Activated naive CD4-positive, alpha-beta T cell treated with Interleukin-2 at 50 U/mL for 16 hours (primary cell): ENCODE measurements around the gene TSHZ2.
"Not testable (repeated sequence)": the region's sequence is repeated elsewhere in the genome, so short reads cannot be mapped to it uniquely, and the experiment has no call there.

Experiments used
- DNase-seq: peaks from one replicate; pipeline ENCODE4 v3.0.0-alpha.2; 2020

The TSHZ2 gene

GRCh38 chr20:53492212-53492611, 520.1 kb downstream of the TSHZ2 start:
- no peak for DNase-seq

GRCh38 chr20:53493311-53493857, 521.2 kb downstream of the TSHZ2 start:
- no peak for DNase-seq

GRCh38 chr20:53494753-53495152, 522.6 kb downstream of the TSHZ2 start:
- no peak for DNase-seq

- no peak for DNase-seq
Measured at GRCh38 chr20:53495398-53496092, 523.4 kb downstream of the TSHZ2 start.

- DNase-seq, result no peak
Measured at GRCh38 chr20:53497246-53497645, 525.1 kb downstream of the TSHZ2 start.

GRCh38 chr20:53498341-53498740, 526.2 kb downstream of the TSHZ2 start:
- no peak for DNase-seq

GRCh38 chr20:53500651-53501050, 528.5 kb downstream of the TSHZ2 start:
- no peak for DNase-seq

- no peak for DNase-seq
Measured at GRCh38 chr20:53502820-53503219, 530.7 kb downstream of the TSHZ2 start.

GRCh38 chr20:53503517-53503919, 531.4 kb downstream of the TSHZ2 start:
- DNase-seq, result no peak

GRCh38 chr20:53504106-53504505, 531.9 kb downstream of the TSHZ2 start:
- DNase-seq, result not testable (repeated sequence)

- DNase-seq, result no peak
Measured at GRCh38 chr20:53510262-53510661, 538.1 kb downstream of the TSHZ2 start.

- DNase-seq, result no peak
Measured at GRCh38 chr20:53510704-53511103, 538.5 kb downstream of the TSHZ2 start.

GRCh38 chr20:53512076-53512475, 539.9 kb downstream of the TSHZ2 start:
- no peak for DNase-seq

GRCh38 chr20:53513168-53513488, 541.0 kb downstream of the TSHZ2 start:
- DNase-seq, result no peak

GRCh38 chr20:53513489-53514298, 541.5 kb downstream of the TSHZ2 start:
- DNase-seq, result no peak

- no peak for DNase-seq
Measured at GRCh38 chr20:53515749-53516148, 543.6 kb downstream of the TSHZ2 start.

GRCh38 chr20:53517146-53517545, 545.0 kb downstream of the TSHZ2 start:
- no peak for DNase-seq

GRCh38 chr20:53521421-53521820, 549.3 kb downstream of the TSHZ2 start:
- not testable (repeated sequence) for DNase-seq

GRCh38 chr20:53522026-53522425, 549.9 kb downstream of the TSHZ2 start:
- no peak for DNase-seq

- no peak for DNase-seq
Measured at GRCh38 chr20:53522696-53523095, 550.5 kb downstream of the TSHZ2 start.

- DNase-seq, result not testable (repeated sequence)
Measured at GRCh38 chr20:53523615-53524014, 551.5 kb downstream of the TSHZ2 start.

- no peak for DNase-seq
Measured at GRCh38 chr20:53524589-53525312, 552.6 kb downstream of the TSHZ2 start.

- DNase-seq, result no peak
Measured at GRCh38 chr20:53527196-53527595, 555.0 kb downstream of the TSHZ2 start.

- DNase-seq, result no peak
Measured at GRCh38 chr20:53529658-53530057, 557.5 kb downstream of the TSHZ2 start.
